ENCODE data around the gene SHH.

The SHH gene

DNA sequence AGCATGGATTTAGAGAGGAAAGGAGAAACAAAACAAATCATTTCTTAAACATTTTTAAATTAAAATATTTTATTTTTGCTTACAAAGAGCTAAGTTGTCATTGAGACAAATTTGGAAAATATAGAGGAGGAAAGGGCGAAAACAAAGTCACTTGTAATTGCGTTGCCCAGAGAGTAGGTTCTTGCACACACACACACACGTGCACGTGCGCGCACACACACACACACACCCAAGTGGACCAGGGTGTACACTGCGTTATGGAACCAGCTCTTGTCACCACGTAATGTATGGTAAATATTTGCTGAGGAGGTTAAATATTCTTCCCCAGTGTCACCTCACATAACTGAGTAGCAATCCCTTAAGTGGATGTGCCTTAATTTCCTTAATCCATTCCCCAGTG lies 21.6 kb downstream of the SHH start:
- DNase-seq, result no peak

DNA sequence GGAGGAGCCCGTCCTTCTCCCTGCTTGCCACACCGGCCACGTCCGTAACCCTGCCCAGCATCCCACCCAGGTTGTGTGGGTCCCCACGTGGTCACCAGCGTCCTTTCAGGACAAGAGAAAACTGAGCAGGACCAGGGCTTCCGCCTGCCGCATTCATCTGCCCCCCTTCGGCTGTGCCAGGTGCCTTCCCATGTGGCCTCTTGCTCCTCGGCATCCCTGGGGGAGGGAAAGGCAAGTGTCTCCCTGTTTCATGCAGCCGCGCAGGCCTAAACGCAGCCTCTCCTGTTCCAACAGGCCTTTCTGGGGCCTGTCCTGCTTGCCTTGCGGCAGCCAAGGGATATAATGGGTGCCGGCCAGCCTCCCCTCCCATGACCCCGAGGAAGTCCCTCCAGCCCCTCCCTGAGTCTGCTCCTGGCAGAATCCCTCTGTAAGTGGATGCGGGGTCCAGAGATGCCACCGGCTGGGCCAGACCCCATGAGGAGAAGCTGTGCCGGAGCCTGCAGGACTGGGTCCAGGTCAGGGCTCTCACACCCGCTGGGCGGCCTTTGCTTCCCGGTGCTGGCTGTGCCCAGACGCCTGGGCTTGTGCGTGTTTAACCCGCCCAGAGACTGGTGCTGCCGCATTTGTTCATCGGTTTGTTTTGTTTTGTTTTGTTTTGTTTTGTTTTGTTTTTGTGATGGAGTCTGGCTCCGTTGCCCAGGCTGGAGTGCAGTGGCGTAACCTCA lies 23.1 kb downstream of the SHH start:
- DNase-seq, result no peak

DNA sequence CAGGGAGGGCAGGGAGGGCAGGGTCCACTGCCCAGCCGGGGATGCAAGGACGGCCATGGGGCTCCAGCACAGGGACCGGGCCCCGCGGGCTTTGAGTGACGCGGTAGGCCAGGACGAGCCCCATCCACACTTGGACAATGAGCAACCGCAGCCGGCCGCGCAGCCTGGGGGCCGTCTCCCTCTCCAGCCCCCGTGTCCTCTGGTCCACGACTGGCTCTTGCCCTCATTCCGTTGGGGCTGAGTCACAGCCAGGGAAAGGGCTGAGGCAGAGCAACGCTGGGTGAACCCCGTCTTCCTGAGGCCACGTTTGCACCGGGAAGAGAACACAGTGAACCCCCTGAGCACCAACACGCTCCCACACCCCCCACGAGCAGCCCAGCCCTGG lies 23.7 kb downstream of the SHH start:
- DNase-seq, result no peak

DNA sequence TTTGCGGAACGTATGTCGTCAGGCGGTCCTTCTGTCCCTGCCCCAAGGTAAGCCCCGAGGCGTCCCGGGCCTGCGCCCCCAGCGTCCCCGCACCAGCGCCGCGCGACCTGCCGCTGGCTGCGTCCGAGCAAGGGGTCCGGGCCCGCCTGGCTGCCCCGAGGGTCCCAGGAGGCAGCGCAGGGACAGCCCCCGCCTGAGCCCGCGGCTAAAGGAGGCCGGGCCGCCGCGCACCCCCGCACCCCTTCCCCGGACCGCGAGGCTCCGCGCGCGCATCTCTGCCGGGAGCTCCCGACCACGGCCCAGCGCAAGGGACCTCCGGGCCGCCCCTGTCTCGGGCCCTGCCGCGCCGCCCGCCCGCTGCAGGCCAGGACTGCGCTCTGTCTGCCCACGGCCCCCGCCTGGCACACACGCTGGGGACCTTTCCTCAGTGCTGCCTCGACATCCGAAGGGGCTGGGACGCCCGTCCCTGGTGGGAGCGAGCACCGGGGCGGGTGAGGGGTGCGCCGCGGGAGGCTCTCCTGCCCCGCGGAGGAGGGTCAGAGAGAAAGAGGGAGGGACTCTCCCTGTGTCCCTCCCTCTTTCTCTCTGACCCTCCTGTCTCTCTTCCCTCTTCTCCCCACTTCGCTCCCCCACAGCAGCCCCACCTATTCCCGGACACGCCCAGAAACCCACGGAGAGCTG lies 25.0 kb downstream of the SHH start:
- DNase-seq, result no peak

DNA sequence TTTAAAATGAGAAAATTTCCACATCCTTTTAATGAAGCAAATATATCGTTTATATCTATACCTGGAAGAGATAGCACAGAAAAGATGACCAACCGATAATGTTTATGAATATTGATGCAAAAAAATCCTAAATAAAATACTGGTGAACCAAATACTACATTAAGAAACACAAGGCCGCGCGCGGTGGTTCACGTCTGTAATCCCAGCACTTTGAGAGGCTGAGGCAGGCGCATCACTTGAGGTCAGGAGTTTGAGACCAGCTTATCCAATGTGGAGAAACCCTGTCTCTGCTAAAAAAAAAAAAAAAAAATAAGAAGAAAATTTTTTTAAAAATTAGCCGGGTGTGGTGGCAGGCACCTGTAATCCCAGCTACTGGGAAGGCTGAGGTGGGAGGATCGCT lies 25.8 kb downstream of the SHH start:
- DNase-seq, result no peak

DNA sequence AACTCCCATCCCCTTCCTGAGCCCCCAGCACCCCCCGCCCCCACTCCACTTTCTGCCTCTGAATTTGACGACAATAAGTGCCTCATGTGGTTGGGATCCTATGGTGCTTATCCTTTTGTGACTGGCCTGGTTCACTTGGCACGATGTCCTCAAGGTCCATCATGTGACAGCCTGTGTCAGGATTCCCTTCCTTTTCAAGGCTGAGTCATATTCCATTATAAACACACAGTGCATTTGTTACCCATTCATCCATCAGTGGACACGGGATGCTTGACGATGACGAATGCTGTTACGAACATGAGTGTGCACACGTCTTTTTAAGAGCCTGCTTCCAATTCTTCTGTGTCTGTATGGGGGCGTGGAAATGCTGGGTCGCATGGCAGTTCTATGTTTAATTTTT lies 26.7 kb downstream of the SHH start:
- no peak for DNase-seq

DNA sequence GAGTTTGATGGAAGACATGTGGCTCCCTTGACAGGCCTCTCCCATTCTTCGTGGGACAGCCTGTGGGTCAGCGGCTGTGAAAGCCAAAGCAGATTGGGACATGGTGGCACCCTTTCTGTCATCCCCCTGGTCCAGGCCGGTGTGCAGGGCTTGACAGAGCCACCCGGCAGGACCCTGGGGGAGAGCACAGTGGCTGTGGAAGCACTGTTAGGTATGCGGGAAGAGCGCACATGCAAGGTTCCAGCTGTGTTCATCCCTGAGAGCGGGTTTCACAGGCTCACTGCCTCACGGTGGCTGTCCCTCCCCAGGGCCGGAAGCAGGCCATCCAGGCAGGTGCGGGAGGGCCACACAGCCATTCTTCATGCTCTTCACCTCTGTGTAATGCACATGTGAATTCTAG lies 29.8 kb downstream of the SHH start:
- no peak for DNase-seq

DNA sequence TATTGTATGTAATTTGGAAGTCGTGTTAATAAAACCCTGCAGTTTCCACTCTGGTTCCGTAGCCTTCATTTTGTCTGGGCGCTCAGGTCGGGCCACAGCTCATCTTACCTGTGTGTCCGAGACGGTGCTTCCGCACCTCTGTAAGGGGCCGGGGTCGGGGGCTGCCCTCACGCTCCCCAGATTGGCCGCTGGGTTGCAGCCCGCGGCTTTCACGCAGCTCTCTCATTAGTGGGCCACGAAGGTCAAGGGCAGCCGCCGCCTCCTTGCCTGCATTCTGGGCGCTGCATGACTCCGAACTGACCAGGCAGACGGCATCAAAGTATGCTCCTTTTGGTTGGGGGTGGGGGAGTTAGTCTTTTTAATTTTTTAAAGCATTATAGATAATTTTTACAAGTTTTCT lies 30.8 kb downstream of the SHH start:
- DNase-seq, result no peak

DNA sequence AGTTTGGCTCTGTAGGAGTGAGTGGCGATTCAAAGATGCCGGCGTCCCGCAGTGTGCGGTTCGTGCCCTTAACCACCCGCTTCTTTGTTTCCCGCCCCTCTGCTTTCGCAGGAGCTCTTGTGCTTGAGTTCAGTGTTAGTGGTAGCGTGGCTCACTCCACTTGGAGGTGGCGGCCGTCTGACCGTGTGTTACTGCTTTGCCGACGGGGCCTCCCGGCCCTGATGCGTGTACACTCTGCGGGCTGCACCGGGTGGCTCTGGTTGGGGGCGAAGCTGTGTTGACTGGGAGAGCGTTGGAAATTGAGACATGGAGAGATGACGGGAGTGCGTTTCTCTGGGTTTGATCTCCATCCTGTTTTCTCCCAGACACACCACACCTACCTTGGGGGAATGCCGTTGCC lies 31.4 kb downstream of the SHH start:
- no peak for DNase-seq

DNA sequence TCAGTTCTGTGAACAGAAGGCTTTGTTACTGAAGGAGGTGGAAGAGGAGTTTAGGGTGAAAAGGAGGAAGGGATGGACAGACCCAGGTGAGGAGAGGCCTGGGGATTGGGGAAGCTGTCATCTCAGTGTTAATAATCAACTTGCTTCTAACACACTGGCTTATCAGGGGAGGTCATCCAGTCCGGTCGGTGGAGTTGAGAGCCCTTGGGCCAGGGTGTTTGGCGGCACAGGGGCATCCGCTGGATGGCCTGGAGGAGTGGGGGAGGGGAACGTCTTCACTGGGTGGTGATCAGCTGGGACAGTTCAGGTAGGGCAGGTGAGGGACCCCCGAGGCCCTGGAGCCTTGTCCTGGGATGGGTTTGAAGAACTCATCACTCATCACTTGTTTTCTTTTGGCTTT lies 33.9 kb downstream of the SHH start:
- no peak for DNase-seq

DNA sequence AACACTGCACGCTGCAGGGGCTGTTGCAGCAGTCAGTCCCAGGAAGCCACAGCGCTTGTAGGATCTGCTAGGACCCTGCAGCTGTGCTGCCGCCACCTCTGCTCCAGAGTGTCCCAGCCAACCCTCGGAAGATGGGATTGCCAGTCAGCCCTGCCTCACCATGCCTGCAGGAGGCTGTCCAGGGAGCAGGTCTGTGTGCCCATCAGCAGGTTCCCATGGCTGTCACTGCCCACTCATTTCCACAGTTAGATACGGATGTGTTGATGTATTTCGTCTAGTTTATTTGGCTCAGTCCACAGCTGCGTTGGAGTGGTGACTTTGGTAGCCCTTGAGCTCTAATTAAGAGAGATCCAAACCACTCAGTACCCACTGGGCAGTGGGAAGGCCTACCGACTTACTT lies 35.7 kb downstream of the SHH start:
- no peak for DNase-seq

DNA sequence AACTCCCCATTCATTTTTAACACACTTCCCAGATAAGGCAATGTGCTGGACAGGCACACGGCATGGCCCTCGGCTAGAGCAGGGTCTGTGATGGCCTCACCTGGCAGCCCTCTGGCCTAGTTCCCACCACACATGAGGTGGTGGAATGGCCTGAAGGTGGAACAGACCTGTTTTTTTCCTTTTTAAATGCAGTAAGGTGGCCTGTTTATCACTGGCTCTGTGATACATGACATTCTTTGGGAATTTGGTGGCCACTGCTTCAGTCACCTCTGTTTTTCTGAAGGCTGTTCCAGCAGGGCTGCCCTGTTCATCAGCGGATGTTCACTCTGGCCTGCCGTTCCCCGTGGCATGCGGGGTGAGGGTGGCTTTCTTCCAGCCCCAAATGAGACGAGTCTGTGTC lies 36.6 kb downstream of the SHH start:
- no peak for DNase-seq

DNA sequence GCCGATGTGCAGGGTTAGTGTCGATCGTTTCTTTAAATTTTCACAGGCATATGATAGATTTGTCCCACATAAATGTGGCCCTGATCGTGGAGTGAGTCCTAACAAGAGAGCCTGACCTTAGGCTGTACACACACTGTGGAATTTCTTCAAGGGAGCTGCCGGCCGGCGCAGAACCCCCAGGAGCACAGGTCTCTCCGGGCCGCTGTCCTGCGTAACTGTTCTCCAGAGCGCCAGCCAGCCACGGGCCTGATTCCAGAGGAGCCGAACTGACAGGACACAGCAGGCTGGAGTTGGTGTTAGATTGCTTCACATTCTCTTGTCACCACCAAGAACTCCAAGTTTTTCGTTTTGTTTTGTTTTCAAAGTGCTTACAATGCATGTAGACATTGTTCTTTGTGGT lies 37.3 kb downstream of the SHH start:
- no peak for DNase-seq

DNA sequence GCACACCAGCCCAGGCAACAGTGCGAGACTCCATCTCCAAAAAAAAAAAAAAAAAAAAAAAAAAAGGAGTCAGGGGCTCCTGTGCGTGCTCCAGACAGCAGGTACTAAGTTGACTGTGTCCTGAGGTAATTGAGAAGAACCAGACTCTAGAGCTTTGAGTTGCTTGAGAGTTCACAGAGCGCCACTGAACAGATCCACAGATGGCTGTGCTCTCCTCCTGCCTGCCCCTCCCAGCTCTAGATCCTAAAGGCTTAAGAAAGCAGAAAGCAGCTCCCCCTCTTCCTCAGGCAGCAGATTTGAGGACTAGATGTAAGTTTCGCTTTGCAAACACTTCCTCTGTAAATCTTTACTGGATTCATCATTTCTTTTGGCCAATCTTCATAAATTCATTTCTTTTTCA lies 38.7 kb downstream of the SHH start:
- no peak for DNase-seq

DNA sequence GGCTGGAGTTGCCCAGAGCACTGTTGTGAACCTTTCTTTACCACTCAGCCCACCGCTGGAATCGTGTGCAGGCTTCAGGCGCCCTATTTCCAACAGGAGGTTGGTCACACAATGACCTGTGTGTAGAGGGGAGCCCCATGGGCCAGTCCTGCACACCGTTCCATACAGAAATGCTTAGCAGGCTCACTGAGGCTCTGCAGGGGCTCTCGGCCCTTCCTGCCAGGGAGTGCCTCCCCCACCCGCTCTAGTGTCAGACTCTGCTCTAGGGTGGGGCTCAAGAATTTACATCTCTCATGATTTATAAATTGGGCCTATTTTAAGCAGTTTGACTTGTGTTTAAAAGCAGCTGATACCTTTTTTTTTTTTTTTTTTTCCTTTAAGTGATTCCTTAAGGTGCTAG lies 42.0 kb downstream of the SHH start:
- DNase-seq, result no peak

DNA sequence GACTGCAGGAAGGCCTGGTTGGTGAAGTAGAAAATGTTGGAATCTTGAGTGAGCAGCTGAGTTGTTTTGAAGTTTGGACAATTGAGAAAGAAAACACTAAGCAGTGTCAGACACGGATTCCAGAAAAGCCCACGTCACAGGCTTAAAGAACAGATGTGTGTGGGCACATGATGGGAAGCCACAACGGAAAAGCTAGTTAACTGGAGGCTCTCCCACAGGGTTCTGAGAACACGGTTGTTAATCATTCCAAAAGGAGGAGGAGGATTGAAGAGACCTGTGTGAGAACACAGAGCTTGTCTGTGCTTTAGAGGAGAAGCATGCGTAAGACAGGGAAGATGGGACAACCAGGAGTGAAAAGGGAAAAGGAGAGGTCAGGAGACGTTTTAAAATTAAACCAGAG lies 42.6 kb downstream of the SHH start:
- no peak for DNase-seq

DNA sequence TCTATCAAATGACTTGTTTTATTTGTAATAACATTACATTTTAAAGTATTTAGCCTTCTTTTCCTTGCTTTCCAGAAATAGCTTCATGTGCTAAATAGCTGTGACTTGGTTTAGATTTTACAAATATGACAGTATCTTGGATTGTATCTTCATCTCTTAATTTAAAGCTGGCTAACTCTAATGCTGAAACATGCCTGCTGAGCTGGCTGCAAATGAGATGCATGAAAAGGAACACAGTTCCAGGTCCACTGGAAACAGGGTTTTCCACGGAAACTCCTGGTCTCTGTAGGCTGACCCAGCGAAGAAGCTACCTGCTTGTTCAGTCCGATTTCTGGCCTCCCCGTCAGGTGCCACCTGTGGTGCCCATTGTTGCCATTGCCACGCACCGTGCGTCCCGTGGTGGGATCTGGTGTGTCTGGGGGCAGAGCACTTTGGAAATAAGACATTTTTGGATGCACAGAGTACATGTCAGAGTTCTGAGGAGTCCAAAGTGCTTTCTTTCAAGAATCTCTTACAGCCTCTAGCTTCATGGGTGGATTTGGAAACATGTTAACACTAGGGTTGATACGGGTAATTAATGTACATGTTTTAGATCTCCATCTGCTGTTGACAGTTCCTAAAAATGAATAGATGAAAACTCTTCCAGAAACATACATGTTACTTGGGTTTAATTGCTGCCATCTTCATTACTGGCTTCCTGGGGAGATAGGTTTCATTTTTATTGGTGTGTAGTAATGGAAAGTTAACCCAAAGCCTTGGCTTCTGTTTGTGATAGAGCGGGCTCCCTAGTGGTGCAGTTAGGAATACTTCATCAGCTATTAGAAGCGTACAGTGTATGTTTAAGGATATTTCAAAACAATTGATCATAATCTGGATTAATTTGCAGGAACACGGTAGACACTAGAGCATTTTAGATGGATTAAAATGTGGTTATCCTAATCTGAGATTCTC lies 45.0 kb downstream of the SHH start:
- no peak for DNase-seq

DNA sequence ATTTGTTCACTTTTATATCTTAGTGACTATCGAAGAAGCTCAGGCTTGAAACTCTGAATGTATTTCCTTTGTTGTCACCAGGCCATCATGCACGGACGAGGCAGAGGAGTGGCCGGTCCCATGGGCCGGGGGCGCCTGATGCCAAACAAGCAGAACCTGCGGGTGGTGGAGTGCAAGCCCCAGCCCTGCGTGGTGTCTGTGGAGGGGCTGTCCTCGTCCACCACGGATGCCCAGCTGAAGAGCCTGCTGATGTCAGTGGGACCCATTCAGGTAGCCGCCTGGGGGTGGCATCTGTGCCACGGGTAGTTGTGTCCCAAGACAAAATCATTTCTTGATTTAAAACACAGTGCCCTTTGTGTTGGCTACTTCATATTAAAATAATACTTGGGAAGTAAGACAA lies 45.9 kb downstream of the SHH start:
- no peak for DNase-seq

DNA sequence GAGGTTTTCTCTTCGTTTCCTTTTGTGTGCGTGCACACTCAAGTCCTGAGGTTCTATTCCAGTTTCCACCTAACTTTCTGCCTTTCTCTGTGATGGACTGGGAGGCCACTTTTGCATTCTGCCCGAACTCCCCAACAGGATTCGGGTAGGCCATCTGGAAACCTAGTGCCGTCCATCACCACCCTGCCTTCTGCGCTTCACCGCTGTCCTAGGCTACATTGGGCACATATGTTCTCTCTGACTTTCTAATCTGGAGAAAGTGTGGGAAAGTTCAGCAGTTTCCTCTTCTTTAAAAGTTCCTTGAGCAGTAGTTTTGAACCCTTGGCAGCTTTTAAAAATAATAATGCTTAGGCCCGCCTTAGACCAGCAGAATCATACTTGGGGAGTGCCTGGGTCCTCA lies 46.8 kb downstream of the SHH start:
- DNase-seq, result no peak

DNA sequence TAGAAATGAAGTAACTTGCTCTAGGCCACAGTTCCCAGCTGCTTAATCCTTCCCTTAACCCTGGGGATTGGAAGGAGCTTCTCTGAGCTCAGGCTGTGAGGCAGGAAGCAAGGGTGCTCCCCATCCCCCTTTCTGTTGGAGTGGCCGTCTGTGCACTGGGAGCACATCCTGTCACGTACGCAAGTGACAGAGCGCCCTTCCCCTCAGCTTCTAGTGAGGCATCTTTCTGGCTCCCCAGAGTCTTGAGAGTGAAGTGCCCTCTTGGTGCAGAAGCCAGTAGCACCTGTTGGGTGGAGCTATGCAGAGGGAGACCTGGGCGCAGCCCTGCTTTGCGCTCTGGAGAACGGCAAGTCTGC lies 47.8 kb downstream of the SHH start:
- no peak for DNase-seq

DNA sequence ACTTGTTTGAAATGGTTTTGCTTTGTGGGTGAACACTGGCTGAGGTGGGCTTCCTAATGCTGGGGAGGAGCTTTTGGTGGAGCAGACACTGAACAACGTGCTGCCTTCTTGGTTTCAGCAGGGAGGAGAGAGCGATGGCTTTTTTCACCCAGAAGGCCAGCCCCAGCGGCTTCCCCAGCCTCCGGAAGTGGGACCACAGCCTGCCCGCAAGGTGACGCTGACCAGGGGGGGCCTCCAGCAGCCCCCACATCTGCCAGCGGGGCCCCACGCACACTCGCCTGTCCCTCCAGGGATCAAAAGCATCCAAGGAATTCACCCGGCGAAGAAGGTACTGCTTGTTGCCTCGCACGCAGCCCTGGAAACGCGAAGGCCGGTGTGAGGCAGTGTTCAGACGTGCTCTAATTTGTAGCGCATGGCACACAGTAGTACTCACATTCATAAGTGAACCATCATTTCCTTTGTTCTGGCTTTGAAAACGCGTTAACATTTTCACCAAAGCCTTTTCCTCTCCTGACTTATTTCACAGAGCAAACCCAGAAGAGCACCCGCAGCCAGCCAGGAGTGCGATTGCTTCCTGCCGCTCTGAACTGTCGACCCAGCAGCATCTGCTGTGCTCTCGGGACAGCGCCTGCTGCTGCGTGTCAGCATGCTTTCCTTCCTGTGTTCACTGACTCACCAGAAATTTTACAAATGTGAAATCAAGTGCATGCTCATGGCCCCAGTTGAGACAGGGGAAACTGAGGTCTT lies 48.4 kb downstream of the SHH start:
- DNase-seq, result no peak

DNA sequence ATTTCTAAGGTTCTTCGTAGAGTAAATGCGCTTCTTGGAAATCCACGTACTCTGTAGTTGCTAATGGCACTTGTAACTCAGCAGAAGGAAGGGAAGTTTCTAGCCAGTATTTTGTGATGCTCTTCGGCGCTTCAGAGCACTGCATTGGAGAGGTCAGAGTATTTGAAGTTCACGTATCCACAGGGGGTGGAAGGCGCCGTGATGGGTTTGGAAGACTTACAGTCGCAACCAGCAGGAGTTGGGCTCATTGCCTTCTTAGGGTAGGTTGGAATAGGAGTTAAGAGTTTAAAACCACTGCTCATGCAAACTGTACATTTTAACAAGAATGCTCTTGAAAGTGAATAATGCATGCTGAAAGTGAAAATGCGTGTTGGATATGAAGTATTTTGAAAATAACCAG lies 49.1 kb downstream of the SHH start:
- no peak for DNase-seq

DNA sequence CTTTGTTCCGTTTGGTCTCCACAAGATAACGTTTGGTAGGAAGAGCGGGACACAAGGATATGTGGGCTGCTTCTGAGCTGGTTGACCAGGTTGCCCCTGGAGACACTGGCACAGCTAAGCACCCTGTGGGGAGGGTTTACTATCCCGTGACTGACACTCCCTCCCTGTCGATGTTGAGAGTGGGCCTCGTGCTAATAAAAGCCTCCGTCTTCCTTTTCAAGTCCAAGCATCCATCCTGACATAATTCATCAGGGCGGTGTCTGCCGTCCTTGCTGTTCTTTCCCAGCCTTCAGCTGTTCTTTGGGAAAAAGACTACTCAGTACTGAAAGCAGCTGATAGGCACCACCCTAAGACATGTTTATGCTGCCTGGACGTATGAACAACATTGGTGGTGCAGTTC lies 49.6 kb downstream of the SHH start:
- no peak for DNase-seq
